Epidermal melanocyte (primary cell): ENCODE measurements around the gene MSMB.
"Not testable (repeated sequence)": the region's sequence is repeated elsewhere in the genome, so short reads cannot be mapped to it uniquely, and the experiment has no call there.

Source experiments
- DNase-seq: peaks from one replicate; pipeline ENCODE4 v3.0.0; 2011; ENCODE audit warnings: low spot score; ENCODE audit not compliant: insufficient read length

MSMB gene

DNA sequence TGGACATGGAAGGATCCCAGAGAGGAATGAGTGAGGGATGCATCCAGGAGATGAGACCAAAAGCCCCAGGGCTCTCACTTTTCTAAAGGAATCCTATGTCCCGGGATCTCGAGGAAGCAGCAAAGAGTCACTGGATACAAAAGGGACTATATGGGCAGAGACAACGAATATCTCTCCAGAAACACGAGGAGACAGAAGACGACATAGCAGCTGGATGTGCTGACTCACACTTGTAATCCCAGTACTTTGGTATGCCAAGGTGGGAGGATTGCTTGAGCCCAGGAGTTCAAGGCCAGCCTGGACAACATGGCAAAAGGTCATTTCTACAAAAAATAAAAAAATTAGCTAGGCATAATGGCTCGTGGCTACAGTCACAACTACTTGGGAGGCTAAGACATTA lies 24.7 kb upstream of the MSMB start:
- no peak for DNase-seq

DNA sequence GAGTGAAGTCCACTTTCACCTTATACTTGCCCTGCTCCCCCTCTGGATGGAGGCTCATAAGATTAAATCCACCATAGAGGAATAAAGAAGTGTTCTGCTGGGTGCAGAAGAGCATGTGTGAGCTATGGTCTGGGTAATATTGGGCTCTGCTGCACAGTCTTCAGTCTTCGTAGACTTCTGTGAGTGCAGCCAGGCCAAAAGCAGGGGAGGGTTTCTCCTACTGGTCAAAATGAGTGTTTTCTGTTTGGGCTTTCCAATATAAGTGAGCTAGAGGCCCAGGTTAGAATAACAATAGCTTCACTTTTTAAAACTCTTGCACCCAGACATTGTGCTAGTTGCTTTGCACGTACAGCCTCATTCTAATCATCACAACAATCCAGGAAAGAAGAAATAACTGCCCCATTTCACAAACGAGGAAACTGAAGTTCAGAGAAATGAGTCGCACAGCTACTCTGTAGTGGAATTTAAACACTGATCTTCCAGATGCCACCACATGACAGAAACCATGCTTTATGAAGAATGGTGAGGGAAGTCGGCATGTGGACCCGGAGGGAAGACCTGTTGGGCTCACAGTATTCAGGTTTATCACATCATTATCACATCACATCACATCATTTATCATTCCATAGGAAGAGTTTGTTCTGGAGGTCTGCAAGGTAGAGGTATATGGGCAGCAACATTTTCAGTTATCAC lies 23.8 kb upstream of the MSMB start:
- DNase-seq, result no peak

DNA sequence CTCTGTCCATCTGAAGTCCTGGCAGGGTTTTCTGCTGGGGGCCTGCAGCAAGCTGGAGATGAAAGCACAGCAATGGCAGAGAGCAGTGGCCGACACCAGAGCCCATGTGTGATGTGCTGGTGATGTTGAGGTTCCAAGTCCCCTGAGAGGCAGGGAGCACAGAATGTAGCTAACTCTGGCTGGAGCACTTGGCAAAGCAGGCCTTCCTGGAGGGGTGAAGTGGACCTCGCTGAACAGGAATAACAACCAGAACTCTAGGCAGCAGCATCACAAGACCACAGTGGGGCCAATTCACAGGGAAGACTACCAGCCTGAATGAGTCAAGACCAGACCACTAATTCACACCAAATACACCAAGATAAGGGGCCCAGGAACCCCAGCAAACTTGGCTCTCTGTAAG lies 22.8 kb upstream of the MSMB start:
- DNase-seq, result no peak

DNA sequence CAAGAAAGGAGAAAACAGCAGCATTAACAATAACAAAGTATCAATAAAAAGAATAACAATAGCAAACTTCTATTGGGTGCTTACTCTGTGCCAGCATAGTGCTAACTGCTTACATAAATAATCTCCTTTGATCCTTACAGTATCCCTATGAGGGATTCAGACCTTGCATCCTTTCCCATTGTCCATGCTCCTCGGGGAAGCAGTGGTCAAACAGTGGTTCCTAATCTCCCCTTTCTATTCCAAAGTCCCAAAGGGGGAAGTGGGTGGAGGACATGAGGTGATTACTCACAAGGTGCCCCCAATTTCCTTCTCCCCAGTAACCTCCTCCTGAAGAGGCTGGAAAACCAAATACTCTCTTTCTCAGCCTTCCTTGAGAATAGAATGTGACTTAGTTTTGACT lies 22.0 kb upstream of the MSMB start:
- DNase-seq, result no peak

DNA sequence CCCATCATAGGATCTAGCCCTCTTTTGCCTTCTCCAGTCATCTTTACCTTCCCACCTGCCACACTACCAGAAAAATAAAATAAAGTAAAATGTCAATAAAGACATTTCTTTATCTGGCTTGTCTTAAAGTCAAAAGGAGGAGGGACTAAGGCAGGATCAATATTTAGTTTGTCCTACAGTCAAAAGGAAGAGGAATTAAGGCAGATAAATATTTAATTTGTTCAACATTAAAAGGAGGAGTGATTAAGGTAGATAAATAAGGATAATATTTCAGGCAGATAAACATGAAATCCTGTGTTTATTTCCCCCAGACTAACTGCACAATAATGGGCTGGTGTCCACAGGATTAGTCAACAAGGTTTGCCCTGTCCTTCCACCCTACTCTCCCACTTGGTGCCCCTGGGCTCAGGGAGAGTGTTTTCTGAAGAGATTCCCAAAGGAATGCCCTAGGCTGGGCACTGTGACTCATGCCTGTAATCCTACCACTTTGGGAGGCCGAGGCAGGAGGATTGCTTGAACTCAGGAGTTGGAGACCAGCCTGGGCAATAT lies 18.3 kb upstream of the MSMB start:
- DNase-seq, result no peak

DNA sequence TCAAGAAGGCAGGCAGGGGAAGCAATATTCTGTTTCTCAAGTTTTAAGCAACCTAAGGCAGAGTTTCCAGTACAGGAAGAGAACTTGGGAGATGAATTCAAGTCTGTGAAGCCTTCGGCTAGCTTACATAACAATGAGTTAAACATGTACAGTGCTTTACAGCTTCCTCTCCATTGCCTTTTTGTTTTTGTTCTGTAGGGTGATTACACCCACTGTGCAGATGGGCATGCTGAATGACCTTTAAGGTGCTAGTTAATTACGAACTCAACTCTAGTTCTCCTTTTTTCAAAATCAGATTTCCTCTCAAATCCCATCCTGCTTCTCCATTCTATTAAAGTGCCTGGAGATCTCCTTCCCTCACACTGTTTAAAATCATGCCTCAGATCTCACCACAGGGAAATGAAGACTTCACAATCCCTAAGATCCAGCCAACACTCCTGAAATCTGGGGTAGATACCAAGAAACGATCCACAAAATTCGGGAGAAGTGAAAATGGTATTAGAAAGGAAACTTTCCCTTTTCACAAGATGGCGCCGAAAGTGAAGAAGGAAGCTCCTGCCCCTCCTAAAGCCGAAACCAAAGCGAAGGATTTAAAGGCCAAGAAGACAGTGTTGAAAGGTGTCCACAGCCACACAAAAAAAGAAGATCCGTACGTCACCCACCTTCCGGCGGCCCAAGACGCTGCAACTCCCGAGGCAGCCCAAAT lies 16.8 kb upstream of the MSMB start:
- no peak for DNase-seq

DNA sequence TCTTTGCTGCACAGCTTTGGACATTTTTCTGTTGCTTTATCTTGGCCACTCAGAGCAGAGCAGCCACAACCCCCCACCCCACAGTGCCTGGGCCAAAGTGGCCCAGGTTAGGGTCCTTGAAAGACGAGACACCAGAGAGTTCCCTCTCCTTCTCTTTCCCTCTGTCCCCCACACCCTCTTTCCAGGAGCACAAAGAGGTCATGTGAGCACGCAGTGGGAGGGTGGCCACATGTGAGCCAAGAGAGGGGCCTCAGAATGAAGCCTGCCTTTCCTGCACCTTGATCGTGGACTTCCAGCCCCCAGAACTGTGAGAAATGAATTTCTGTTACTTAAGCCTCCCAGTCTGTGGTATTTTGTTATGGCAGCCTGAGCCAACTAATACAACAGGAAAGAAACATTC lies 14.6 kb upstream of the MSMB start:
- DNase-seq, result no peak

DNA sequence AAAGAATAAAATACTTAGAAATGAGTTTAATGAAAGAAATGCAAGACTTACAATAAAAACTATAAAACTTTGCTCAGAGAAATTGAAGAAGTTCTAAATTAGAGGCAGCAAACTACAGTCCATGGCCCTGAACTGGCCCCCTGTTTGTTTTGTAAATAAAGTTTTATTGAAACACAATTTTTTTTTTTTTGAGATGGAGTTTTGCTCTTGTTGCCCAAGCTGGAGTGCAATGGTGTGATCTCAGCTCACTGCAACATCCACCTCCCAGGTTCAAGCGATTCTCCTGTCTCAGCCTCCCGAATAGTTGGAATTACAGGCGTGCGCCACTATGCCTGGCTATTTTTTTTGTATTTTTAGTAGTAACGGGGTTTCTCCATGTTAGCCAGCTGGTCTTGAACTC lies 11.9 kb upstream of the MSMB start:
- not testable (repeated sequence) for DNase-seq

DNA sequence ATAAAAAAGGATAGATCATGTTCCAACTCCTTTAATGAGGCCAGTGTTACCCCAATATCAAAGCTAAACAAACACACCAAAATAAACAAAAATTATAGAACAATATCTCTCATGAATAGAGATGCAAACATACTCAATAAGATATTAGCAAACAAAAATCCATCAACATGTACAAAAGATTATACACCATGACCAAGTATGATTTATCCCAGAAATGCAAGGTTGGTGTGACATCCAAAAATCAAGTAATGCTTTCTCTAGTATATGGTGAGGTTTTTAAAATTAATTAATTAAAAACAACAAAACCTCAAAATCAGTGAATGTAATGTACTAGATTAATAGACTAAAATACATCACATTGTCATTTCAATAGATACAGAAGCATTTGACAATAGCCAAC lies 11.0 kb upstream of the MSMB start:
- DNase-seq, result no peak

DNA sequence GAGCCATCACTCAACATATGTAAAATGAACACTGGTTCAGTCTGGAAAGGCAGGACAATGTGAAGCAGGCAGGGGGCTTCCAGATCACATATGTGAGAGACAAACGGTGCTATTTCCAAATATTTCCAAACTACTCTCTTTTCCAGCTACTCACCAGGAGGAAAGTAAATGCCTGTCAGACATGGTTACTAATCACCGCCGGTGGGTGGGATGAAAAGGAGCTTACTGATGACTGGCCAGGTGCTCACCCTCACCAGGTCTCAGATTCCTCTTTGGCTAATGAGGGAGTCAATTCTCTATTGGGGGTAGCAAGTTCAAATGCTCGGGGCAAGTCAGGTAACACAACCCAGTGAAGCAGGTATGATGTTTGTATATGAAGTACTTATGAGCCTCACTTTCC lies 9.7 kb upstream of the MSMB start:
- DNase-seq, result no peak

DNA sequence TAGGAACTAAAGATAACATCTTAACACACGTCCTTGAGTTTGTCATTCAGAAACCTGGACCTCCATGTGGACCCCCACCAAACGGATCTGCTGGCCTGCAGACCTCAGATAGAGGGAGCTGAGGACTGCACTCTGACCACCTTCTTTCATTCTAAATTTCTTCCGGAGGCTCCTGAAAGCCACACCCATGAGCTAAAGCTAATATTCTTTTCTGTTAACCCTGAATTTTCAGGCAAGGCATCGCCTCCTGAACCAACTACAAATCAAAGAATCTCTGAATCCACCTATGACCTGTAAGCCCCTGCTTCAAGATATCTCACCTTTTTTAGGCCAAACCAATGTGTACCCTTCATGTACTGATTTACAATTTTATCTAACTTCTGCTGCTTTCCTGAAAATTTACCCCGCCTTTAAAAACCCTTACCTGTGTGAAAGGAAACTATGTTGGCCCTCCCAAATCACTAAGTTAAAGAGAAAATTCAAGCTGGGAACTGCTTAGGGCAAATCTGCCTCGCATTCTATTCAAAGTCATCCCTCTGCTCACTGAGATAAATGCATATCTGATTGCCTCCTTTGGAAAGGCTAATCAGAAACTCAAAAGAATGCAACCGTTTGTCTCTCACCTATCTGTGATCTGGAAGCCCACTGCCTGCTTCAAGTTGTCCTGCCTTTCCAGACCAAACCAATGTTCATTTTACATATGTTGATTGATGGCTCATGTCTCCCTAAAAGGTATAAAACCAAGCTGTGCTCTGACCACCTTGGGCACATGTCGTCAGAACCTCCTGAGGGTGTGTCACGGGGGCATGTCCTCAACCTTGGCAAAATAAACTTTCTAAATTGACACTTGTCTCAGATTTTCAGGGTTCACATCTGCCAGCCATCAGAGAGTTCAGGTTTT lies 7.7 kb upstream of the MSMB start:
- DNase-seq, result no peak

DNA sequence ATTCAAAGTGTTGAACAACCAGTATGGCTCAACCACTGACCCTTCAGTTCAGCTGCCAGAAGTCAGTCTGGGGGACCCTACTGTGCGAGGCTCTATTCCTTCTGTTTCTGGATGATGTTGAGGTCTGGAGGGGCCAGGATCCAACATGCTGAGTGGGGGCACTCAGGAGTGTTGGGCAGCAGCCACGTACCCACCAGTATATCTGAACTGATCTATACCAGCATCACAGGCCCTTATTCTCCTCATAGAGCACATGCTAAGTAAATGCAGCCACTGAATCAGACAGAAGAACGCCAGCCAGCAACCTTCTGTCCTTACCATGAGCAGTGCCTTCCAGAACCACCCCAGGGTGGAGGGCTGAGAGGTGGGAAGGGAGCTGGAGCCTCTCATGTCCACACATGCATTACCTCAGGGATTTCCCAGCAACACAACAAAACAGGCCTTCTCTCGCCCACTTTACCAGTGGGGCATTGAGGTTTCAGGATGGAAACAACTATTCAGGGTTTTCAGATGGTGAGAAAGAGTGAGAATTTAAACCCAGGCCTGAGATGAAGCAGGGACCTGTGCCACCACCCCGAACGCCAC lies 6.8 kb upstream of the MSMB start:
- DNase-seq, result no peak

DNA sequence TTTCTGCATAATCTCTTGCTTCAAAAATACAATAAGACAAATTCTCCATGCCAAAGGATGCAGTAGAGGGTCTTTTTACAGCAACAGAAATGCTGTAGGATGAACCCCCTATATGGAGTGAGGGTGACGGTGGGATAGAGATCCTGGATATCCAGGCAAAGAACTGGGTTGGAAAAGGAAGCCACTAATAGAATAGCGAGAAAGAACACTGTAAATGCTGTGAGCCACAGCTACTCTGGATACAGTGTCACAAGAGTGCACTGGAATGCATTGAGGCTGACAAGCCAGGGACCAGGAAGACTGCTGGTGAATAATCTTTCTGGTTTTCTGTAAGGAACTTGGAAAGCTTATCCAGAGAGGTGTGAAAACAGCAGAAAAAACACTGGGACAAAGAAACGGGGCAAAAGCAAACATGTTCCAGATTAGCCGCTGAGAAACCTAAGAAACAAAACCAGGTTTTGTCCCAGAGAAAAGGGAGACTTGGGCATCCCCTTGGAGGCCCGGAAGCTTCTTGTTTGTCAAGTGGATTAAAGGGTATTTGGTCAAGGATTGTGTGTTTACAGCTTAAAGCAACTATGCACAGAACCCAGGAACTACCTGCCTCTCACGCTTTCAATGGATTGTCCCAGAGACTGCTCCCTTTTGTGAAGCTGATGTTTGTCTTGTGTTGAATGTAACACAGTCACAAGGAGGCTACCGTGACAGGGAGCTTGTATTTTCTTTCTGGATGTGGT lies 6.2 kb upstream of the MSMB start:
- DNase-seq, result no peak

DNA sequence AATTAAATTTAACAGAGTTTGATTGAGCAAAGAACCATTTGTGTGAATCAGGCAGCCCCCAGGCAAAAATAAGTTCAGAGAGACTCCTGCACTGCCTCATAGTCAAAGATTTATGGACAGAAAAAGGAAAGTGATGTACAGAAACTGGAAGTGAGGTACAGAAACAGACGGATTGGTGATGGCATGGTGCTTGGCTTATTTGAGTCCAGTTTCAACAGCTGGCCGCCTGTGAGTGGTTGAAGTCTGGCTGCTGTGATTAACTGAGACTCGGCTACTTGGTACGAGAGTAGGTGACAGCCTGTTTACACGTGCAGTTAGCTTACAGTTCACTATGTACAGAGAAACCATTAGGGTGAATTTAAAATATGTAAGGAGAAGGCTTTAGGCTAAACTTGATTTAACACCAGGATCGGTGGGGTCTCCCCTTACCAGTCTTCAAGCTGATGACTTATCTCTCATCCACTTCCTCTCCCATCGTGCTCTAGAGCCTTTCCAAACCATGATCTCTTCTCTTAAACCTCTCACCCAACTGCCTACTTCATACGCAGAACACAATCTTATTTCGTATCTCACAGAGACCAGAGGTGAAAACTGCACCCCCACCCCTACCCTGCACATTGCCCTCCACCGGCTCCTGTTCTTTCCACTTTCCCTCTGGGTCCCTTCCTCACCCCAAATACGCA lies 5.0 kb upstream of the MSMB start:
- no peak for DNase-seq

DNA sequence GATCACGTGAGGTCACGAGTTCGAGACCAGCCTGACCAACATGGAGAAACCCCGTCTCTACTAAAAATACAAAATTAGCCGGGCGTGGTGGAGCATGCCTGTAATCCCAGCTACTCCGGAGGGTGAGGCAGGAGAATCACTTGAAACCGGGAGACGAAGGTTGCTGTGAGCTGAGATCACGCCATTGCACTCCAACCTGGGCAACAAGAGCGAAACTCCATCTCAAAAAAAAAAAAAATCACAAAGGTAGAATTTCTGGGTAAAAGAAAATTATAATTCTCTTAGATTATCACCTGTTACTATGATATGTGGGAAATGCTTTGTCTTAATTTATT lies 3.4 kb upstream of the MSMB start:
- DNase-seq, result not testable (repeated sequence)

DNA sequence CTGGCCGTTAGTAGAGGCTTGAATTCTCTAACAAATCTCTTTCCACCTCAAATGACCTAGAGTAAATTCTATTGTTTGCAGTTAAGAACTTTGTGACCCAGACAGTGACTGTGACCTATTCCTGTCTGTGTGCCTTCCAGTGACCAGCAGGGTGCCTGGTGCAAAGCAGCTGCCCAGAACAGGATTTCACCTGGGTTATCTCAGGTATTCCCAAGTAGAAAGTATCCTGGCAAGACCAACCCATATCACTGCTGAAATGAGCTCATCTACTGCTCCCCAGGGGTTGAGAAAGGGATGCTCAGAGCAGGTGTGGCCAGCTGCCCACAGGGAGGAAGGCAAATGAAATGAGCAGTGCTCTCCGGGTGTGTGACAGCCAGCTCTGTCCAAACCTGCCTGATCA lies 2.1 kb upstream of the MSMB start:
- DNase-seq, result no peak

DNA sequence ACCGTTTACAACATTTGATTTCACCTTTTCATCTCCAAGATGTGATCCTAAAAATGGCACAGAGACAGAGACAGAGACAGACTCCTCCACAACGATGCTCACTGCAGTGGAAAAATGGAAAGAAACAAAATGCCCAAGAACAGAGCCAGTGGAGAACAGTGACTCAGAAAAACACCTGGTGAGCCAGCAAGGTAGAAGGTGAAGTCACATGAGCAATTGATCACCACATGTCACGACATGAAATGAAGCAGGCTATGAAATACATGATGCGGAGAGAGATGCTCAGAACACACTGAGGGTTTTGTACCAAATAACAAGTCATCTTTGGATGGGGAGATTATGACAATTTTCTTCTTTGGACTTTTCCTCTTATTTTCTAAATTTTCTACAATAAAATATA lies 3.5 kb downstream of the MSMB start:
- no peak for DNase-seq

DNA sequence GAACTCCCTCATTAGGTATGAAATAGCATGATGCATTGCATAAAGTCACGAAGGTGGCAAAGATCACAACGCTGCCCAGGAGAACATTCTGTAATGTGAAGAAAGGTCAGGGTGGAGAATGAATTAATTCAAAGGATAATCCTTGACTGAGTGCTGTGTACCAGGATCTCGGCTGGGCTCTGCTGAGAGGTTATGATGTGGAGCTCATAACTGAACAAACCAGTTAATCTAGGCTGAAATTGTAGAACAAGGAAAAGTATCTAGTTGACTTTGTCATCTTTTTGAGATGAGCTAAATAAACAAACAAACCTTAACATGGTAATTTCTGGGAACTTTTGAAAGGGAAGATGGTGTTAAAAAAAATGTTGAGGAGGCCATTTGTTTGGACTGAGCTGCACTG lies 6.1 kb downstream of the MSMB start:
- no peak for DNase-seq

DNA sequence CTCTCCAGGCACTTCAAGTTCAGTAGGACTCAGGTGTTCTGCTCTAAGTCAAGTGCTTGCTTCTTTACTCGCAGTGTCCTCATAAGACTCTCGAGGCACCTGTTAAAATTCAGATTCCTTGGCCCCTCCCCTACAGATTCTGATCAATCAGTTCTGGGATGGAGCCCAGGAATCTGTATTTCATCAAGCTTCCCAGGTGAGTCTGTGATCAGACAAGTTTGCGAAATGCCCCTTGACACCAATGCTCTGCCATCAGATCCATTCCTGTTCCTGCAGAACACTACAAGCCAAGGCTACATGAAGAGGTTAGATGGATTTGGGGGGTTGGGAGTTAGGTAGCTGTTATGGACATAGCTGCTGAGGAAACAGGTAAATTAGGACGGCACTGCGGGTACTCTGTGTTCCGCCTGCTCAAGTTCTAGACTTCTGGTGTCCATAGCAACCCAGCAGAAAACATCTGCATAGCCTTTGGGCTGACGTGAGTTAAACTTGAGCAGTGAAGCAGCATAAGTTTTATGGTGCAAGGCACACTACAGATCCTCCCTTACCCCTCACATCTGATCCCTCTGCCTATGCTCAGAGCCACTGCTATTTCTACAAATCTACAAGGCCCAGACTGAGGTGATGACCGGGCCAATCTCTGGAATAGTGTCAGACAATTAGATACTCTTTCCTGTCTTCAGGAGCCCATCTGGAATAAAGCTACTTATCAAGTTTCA lies 8.8 kb downstream of the MSMB start:
- no peak for DNase-seq
